IMR-90 (cell line): ENCODE data around the gene EPM2AIP1. TPM values are rescaled to one million over a fixed set of nuclear protein-coding genes. Genes with fewer than 3 reads are reported as not detected.
A peak's percentile ranks its signal among the peaks of the same experiment; 100 is the strongest.

ENCODE experiments used
- ATAC-seq: fragments of 200-7000 bp; cut with Tn5 transposase; 2 replicates; pipeline ENCODE4 v1.9.1; 2020; ENCODE audit warnings: low read depth, mild to moderate bottlenecking, moderate library complexity
- Bru-seq: library from RNA; stranded (reverse); fragments of 400-500 nt; gene quantifications from one replicate; lab custom pipeline; 2021; lab: Mats Ljungman, UMichigan
- BruChase-seq, 2 experiments: library from RNA; stranded (reverse); fragments of 400-500 nt; gene quantifications; one replicate each; lab custom pipeline; 2021; lab: Mats Ljungman, UMichigan
- BruUV-seq: library from RNA; stranded (reverse); fragments of 400-500 nt; replicated peaks from 2 replicates; lab custom pipeline; 2021; lab: Mats Ljungman, UMichigan
- CTCF ChIA-PET: fragments of 300-600 bp; formaldehyde crosslinking; extraction: SDS; loops from one replicate; lab custom pipeline; 2021; ENCODE audit warnings: antibody characterized with exemption; lab: Yijun Ruan, JAX
- POLR2A ChIA-PET: fragments of 300-600 bp; sonication (Branson Sonifier 250); formaldehyde crosslinking; loops from one replicate; lab custom pipeline; 2022; ENCODE audit warnings: antibody characterized with exemption; ENCODE audit not compliant: unreplicated experiment; lab: Charles Lee
- DNase-seq: peaks from one replicate; pipeline ENCODE4 v3.0.0; 2013
- H2AFZ ChIP-seq: replicated peaks from 2 replicates; pipeline ENCODE3; 2013; ENCODE audit warnings: low read length, mild to moderate bottlenecking; ENCODE audit not compliant: poor library complexity
- H2AK5ac ChIP-seq: 2 replicates; pipeline ENCODE4 v1.6.1; 2013; ENCODE audit warnings: low read depth, low read length, inconsistent platforms
- H2AK9ac ChIP-seq: replicated peaks from 2 replicates; pipeline ENCODE3; 2013; ENCODE audit warnings: mild to moderate bottlenecking, low read depth, low read length, moderate library complexity; ENCODE audit not compliant: poor library complexity
- H2BK120ac ChIP-seq: 2 replicates; pipeline ENCODE4 v1.6.1; 2013; ENCODE audit warnings: low read depth, low read length, inconsistent platforms
- H2BK15ac ChIP-seq: 3 replicates; pipeline ENCODE4 v1.6.1; 2013; ENCODE audit warnings: low read depth, low read length, inconsistent platforms
- H2BK20ac ChIP-seq: 2 replicates; pipeline ENCODE4 v1.6.1; 2013; ENCODE audit warnings: low read depth, mild to moderate bottlenecking, inconsistent platforms, low read length, moderate library complexity
- H2BK5ac ChIP-seq: 2 replicates; pipeline ENCODE4 v1.6.1; 2013; ENCODE audit warnings: mild to moderate bottlenecking, low read depth, low read length, inconsistent platforms; ENCODE audit not compliant: poor library complexity, severe bottlenecking
- H3K14ac ChIP-seq: replicated peaks from 2 replicates; pipeline ENCODE4 v1.6.1; 2013; ENCODE audit warnings: low read depth, low read length, inconsistent platforms
- H3K18ac ChIP-seq: 2 replicates; pipeline ENCODE4 v1.6.1; 2013; ENCODE audit warnings: low read depth, low read length, control low read depth
- H3K23ac ChIP-seq: 2 replicates; pipeline ENCODE4 v1.6.1; 2013; ENCODE audit warnings: low read depth, low read length, inconsistent platforms
- H3K27ac ChIP-seq: 2 replicates; pipeline ENCODE4 v1.5.1; 2013; ENCODE audit warnings: mild to moderate bottlenecking, control low read depth, low read length; ENCODE audit not compliant: insufficient read depth
- H3K27me3 ChIP-seq: 2 replicates; pipeline ENCODE4 v1.6.1; 2013; ENCODE audit warnings: low read length; ENCODE audit not compliant: control insufficient read depth, insufficient read depth
- H3K36me3 ChIP-seq: 2 replicates; pipeline ENCODE4 v1.6.1; 2013; ENCODE audit warnings: low read length, mixed read lengths; ENCODE audit not compliant: control insufficient read depth, insufficient read depth
- H3K4ac ChIP-seq: 2 replicates; pipeline ENCODE4 v1.6.1; 2013; ENCODE audit warnings: low read depth, low read length, inconsistent platforms
- H3K4me1 ChIP-seq: 2 replicates; pipeline ENCODE4 v1.6.1; 2013; ENCODE audit warnings: low read length, mixed read lengths; ENCODE audit not compliant: control insufficient read depth, insufficient read depth
- H3K4me2 ChIP-seq: 2 replicates; pipeline ENCODE4 v1.6.1; 2013; ENCODE audit warnings: low read depth, mild to moderate bottlenecking, control low read depth, low read length, moderate library complexity
- H3K4me3 ChIP-seq: 2 replicates; pipeline ENCODE4 v1.5.1; 2013; ENCODE audit warnings: low read depth, mild to moderate bottlenecking, control low read depth, low read length, moderate library complexity; ENCODE audit not compliant: insufficient read depth
- H3K56ac ChIP-seq: 2 replicates; pipeline ENCODE4 v1.6.1; 2013; ENCODE audit warnings: low read length, inconsistent platforms; ENCODE audit not compliant: insufficient read depth; ENCODE audit errors: extremely low read depth
- H3K79me1 ChIP-seq, 2 experiments: 2 replicates each; pipeline ENCODE4 v1.6.1; 2013; ENCODE audit warnings: low read length in 2 of 2, inconsistent platforms in 1 of 2, low read depth in 1 of 2
- H3K9ac ChIP-seq: 2 replicates; pipeline ENCODE4 v1.6.1; 2013; ENCODE audit warnings: low read depth, low read length, control low read depth
- H3K9me1 ChIP-seq: 2 replicates; pipeline ENCODE4 v1.6.1; 2013; ENCODE audit warnings: low read length, inconsistent platforms; ENCODE audit not compliant: insufficient read depth
- H3K9me3 ChIP-seq: 2 replicates; pipeline ENCODE4 v1.6.1; 2013; ENCODE audit warnings: low read length; ENCODE audit not compliant: control insufficient read depth, insufficient read depth
- H4K20me1 ChIP-seq: 2 replicates; pipeline ENCODE4 v1.6.1; 2013; ENCODE audit warnings: low read length, inconsistent platforms; ENCODE audit not compliant: insufficient read depth
- H4K5ac ChIP-seq: 2 replicates; pipeline ENCODE4 v1.6.1; 2013; ENCODE audit warnings: mild to moderate bottlenecking, low read depth, low read length, control low read depth
- H4K8ac ChIP-seq, 2 experiments: 2 replicates each; pipeline ENCODE4 v1.6.1; 2013; ENCODE audit warnings: low read depth in 2 of 2, low read length in 2 of 2, control low read depth in 1 of 2, inconsistent platforms in 1 of 2
- H4K91ac ChIP-seq: 2 replicates; pipeline ENCODE4 v1.6.1; 2013; ENCODE audit warnings: low read depth, low read length, inconsistent platforms; ENCODE audit not compliant: insufficient read depth
- CTCF ChIP-seq: conservative IDR thresholded peaks from 2 replicates; pipeline ENCODE4 v1.5.1; 2012; ENCODE audit warnings: mild to moderate bottlenecking, low read depth, low read length, improper control_type of control experiment
- MXI1 ChIP-seq: IDR thresholded peaks from 2 replicates; pipeline ENCODE4 v1.6.1; 2012; ENCODE audit warnings: low read depth, mild to moderate bottlenecking, low read length, moderate library complexity, borderline replicate concordance
- POLR2A ChIP-seq: IDR thresholded peaks from 2 replicates; pipeline ENCODE4 v1.6.1; 2012; ENCODE audit warnings: mild to moderate bottlenecking, low read depth, low read length
- RAD21 ChIP-seq: IDR thresholded peaks from 2 replicates; pipeline ENCODE4 v1.6.1; 2012; ENCODE audit warnings: low read length, improper control_type of control experiment
- RCOR1 ChIP-seq: IDR thresholded peaks from 2 replicates; pipeline ENCODE4 v1.6.1; 2012; ENCODE audit warnings: mild to moderate bottlenecking, low read length, improper control_type of control experiment; ENCODE audit not compliant: insufficient replicate concordance
- WGBS, 2 experiments: methylation state at CpG; one replicate each; pipeline versions ENCODE4 v1.1.5 to v1.1.7; 2013; ENCODE audit warnings: missing lambda C conversion rate in 2 of 2; ENCODE audit not compliant: insufficient read length in 1 of 2; ENCODE audit errors: extremely low coverage in 2 of 2; 5-methylcytosine and 5-hydroxymethylcytosine counted together
- dilution Hi-C: fragments of 300-500 bp; cut with HindIII; formaldehyde crosslinking; loops from one replicate; pipeline ENCODE4 v1.14.3; 2018; ENCODE audit warnings: low sequenced_read_pairs; ENCODE audit not compliant: unreplicated experiment
- in situ Hi-C: fragments of 300-500 bp; cut with MboI; formaldehyde crosslinking; loops from 3 replicates; pipeline ENCODE4 v1.14.3; 2019; ENCODE audit warnings: low sequenced_read_pairs, inconsistent platforms, mixed read lengths
- intact Hi-C: fragments of 100-400 bp; cut with micrococcal nuclease; formaldehyde crosslinking; loops from 2 replicates; pipeline ENCODE4 v1.10.0; 2022
- long read RNA-seq: library from polyadenylated mRNA; unstranded; transcript quantifications from one replicate; pipeline ENCODE4 v2.0.0, GENCODE V29; 2021; ENCODE audit not compliant: unreplicated experiment
- polyA plus RNA-seq, 3 experiments: library from polyadenylated mRNA; depleted of rRNA; stranded (reverse); fragments of >200 nt; gene quantifications; 2 replicates each; pipeline ENCODE4 v1.2.3, GENCODE V29; 2012; ENCODE audit warnings: low replicate concordance in 1 of 3
- total RNA-seq: library from RNA; depleted of rRNA; stranded (reverse); fragments of >200 nt; gene quantifications from 2 replicates; pipeline ENCODE4 v1.2.3, GENCODE V29; 2012; rRNA removed

EPM2AIP1 gene
- total RNA-seq: 13.4 and 21.9 TPM in 2 replicates
- polyA plus RNA-seq (2012; rRNA removed): 4.7 and 6.4 TPM in 2 replicates
- polyA plus RNA-seq (2012; cell fraction: cytosol; rRNA removed): 1.4 and 1.5 TPM in 2 replicates
- 2.9 and 9.6 TPM in 2 replicates for polyA plus RNA-seq (2012; cell fraction: nucleus; rRNA removed; ENCODE audit: low replicate concordance)
- Bru-seq, nascent RNA: percentile 91 among the genes with signal in this experiment
- percentile 88 among the genes with signal in this experiment for BruChase-seq, experiment 1, labeled RNA remaining after a 6-hour chase
- BruChase-seq, experiment 2, labeled RNA remaining after a 2-hour chase: percentile 98 among the genes with signal in this experiment
- long read RNA-seq, full-length matches to known transcripts: 39 of 39 reads
- long read RNA-seq, partial matches to known transcripts: 0 of 39 reads
- long read RNA-seq, other reads (novel, unspliced or antisense): 0 of 39 reads

- Histone ChIP-seq H2AK5ac (peak within 1 kb of the TSS; percentile 82), H2BK15ac (peak within 1 kb of the TSS; percentile 75; the same call in 1 of the 3 replicates), H3K27ac (peak within 1 kb of the TSS; percentile 90), H3K36me3 (peaks cover 1% of the 10 kb centered on the region; the same call in 1 of the 2 replicates), H3K56ac (peak within 1 kb of the TSS; percentile 92), H3K4ac (peak within 1 kb of the TSS; percentile 87), H3K18ac (peak within 1 kb of the TSS; percentile 65), H3K14ac (peak within 1 kb of the TSS; percentile 97), H3K9ac (peak within 1 kb of the TSS; percentile 87), H4K8ac (peak within 1 kb of the TSS; percentile 36 to 94), H3K23ac (peak within 1 kb of the TSS; percentile 99), H4K5ac (peak within 1 kb of the TSS; percentile 82), H2BK5ac (peak within 1 kb of the TSS; percentile 90), H2AK9ac (peak within 1 kb of the TSS; percentile 97), H4K20me1 (peaks cover 22% of the 10 kb centered on the region; the same call in 1 of the 2 replicates), H3K27me3 (no peaks in the 10 kb centered on the region), H3K4me3 (peak within 1 kb of the TSS; percentile 63), H2AFZ (peak within 1 kb of the TSS; percentile 96), H3K9me1 (no peaks in the 10 kb centered on the region), H3K4me1 (peaks cover 3% of the 10 kb centered on the region; the same call in 1 of the 2 replicates), H2BK120ac (peak within 1 kb of the TSS; percentile 89), H4K91ac (peak within 1 kb of the TSS; percentile 90), H3K79me1 (peaks cover 2 to 44% of the 10 kb centered on the region in 2 experiments), H3K9me3 (no peaks in the 10 kb centered on the region), H2BK20ac (peak within 1 kb of the TSS; percentile 44), H3K4me2 (peak within 1 kb of the TSS; percentile 93)
- DNase-seq (no peak), ATAC-seq (peak; percentile 91)
- dilution Hi-C loops (no loop called here), intact Hi-C loops (loop anchor here (2.0 kb wide), 1 partner anchor 264 kb away; no protein-coding TSS in a partner anchor), in situ Hi-C loops (no loop called here)
- 0% methylated on average over 26 of the region's 48 CpGs; no CpG with 5 or more reads in 1 of the 2 experiments for WGBS, 2 experiments
- CTCF ChIA-PET: interaction anchor here (1.0 to 1.4 kb wide), 2 partner anchors 120 to 264 kb away, joined by 3 read pairs; no protein-coding TSS in a partner anchor
- POLR2A ChIA-PET: interaction anchor here (0.5 to 1.2 kb wide), 3 partner anchors 19 to 254 kb away, joined by 3 to 10 read pairs (median 3); no protein-coding TSS in a partner anchor
- no TSS peak for BruUV-seq
- peak; percentile 91 for TF ChIP-seq POLR2A
- peak; percentile 28 for TF ChIP-seq CTCF
- peak; percentile 26; the same call in 1 of the 2 replicates for TF ChIP-seq MXI1
- no peak for TF ChIP-seq RCOR1
- TF ChIP-seq RAD21: peak; percentile 20; the same call in 1 of the 2 replicates
Measured at GRCh38 chr3:36992806-36993325, at the start of gene EPM2AIP1. EPM2AIP1 (minus strand) TSS chr3:36993131; CDS start chr3:36993077, 54 bp downstream.
